Central memory CD8-positive, alpha-beta T cell (primary cell): ENCODE data around the gene IL15RA.
A peak's percentile ranks its signal among the peaks of the same experiment; 100 is the strongest.

Experiments
- ATAC-seq: fragments of 150-1000 bp; cut with Tn5 transposase; replicated peaks from 2 replicates; pipeline ENCODE4 v1.10.0; 2022; ENCODE audit warnings: mild to moderate bottlenecking, moderate FRiP score, moderate number of reproducible peaks; ENCODE audit not compliant: poor library complexity, severe bottlenecking; ENCODE audit errors: extremely low read depth
- DNase-seq, 2 donors: peaks; one replicate each; pipeline ENCODE4 v3.0.0; 2021; ENCODE audit warnings: low spot score in 2 of 2
- H3K27ac Mint-ChIP-seq: one replicate; pipeline ENCODE4 v1.8.0; 2022; ENCODE audit warnings: low read depth, mild to moderate bottlenecking, moderate library complexity, mixed read lengths
- H3K27me3 Mint-ChIP-seq: one replicate; pipeline ENCODE4 v1.8.0; 2022; ENCODE audit warnings: mixed read lengths
- H3K36me3 Mint-ChIP-seq: one replicate; pipeline ENCODE4 v1.8.0; 2022; ENCODE audit warnings: mild to moderate bottlenecking, moderate library complexity, mixed read lengths; ENCODE audit not compliant: insufficient read depth
- H3K4me1 Mint-ChIP-seq: one replicate; pipeline ENCODE4 v1.8.0; 2022; ENCODE audit warnings: mixed read lengths
- H3K4me3 Mint-ChIP-seq: one replicate; pipeline ENCODE4 v1.8.0; 2022; ENCODE audit warnings: mild to moderate bottlenecking, moderate library complexity, mixed read lengths
- H3K9me3 Mint-ChIP-seq: one replicate; pipeline ENCODE4 v1.8.0; 2022; ENCODE audit warnings: mixed read lengths

The IL15RA gene

DNA sequence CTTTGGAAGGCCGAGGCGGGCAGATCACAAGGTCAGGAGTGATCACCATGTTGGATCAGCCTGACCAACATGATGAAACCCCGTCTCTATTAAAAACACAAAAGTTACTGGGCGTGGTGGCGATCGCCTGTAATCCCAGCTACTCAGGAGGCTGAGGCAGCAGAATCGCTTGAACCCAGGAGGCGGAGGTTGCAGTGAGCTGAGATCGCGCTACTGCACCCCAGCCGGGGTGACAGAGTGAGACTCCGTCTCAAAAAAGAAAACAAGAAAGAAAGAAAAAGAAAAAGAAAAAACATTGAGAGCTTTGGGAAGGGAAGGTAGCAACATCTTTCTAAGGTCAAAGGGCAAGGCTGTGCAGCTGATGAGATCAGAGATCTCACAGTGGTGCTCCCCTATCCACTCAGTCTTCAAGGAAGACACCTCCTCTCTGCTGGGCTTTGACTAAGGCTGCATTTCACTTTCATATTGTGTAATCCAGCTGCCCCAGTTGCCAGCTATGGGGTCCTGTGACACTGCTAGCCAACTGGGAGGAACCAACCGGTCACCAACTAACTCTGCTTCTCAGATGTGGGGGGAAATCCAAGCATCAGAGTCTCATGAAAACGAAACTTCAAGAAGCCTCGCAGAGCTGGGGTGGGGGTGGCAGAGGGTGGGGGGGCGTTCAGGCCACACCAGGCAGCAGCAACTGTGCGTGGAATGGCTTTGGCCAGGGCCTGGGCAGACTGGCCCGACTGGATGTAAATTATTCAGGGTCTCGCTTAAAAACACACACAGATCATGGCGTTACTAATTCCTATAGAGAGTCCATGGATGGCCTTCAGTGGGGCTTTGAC lies 1.5 kb downstream of the IL15RA start:
- ATAC-seq (peak; percentile 55), DNase-seq (peak; percentile 25 to 46)
- peak overlapping the region; percentile 89 for H3K27ac Mint-ChIP-seq
- no peaks in the 10 kb centered on the region for H3K9me3 Mint-ChIP-seq
- H3K4me3 Mint-ChIP-seq, result peak overlapping the region; percentile 92
- peaks cover 1% of the 10 kb centered on the region for H3K36me3 Mint-ChIP-seq
- no peaks in the 10 kb centered on the region for H3K27me3 Mint-ChIP-seq
- peaks cover 45% of the 10 kb centered on the region for H3K4me1 Mint-ChIP-seq

DNA sequence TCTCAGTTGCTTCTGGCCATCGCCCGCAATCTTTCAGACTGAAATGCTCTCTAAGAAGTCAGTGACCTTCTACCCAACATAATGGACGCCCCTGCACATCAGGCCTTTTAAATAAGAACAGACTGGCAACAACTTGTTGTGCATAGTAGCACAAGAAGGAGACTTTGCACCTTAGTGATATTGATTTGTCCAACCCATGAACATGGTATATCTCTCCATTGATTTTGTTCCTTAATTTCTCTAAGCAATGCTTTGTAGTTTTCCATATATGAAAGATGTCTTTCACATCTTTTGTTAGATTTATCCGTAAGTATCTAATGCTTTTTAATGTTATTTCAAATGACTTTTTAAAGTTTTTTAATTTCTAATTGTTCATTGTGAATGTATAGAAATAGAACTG lies 4.3 kb downstream of the IL15RA start:
- Mint-ChIP-seq H3K4me1 (peaks cover 36% of the 10 kb centered on the region), H3K27me3 (no peaks in the 10 kb centered on the region), H3K9me3 (no peaks in the 10 kb centered on the region), H3K4me3 (no peak overlapping the region), H3K27ac (no peak overlapping the region), H3K36me3 (peaks cover 8% of the 10 kb centered on the region)
- no peak for ATAC-seq
- no peak for DNase-seq

DNA sequence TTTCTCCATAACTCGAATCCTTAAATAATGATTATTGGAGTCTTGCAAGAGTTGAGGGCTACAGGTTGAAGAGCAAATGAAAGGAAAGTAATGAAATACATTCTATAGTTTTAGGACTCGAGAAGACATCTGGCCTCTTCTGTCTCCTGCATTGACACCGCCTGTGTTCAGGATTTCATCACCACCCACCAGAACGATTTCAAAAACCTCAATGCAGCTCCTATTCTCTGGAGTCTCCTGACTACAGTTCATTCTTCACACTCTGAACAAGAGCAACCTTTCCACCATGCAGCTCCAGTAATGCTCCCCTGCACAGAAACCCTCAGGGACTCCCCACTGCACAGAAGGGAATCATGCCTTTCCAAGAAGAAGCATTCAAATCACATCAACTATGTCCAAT lies 5.5 kb downstream of the IL15RA start:
- H3K27ac Mint-ChIP-seq, result peak overlapping the region; percentile 19
- no peaks in the 10 kb centered on the region for H3K27me3 Mint-ChIP-seq
- no peaks in the 10 kb centered on the region for H3K9me3 Mint-ChIP-seq
- H3K4me1 Mint-ChIP-seq, result peaks cover 35% of the 10 kb centered on the region
- DNase-seq (no peak), ATAC-seq (no peak)
- H3K36me3 Mint-ChIP-seq, result peaks cover 6% of the 10 kb centered on the region
- peak overlapping the region; percentile 33 for H3K4me3 Mint-ChIP-seq

DNA sequence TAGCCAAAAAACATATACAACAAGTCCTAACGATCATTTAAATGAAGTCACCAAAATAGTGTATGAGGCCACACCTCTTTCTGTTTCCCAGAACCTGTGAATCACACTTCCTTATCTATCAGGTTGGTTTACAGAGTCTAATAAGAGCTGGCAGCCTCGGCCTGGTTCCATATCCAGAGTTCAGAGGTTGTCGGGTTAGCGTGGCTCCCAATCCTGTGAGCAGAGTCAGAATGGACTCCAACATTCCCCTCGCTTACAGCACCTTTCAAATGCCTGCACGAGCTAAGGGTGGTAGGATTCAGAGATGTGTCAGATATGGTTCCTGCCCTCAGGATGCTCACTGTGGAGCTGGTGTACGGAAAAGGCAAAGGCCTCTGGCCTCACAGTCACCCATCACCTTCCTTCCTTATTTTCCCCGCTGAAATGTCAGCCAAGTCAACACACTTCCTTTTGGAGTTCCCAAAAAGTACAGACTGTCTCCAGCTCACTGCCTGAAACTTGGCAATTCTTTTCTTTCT lies 6.0 kb downstream of the IL15RA start:
- H3K9me3 Mint-ChIP-seq, result no peaks in the 10 kb centered on the region
- peaks cover 6% of the 10 kb centered on the region for H3K36me3 Mint-ChIP-seq
- DNase-seq, result no peak
- H3K4me1 Mint-ChIP-seq, result peaks cover 31% of the 10 kb centered on the region
- H3K4me3 Mint-ChIP-seq, result peak overlapping the region; percentile 33
- H3K27me3 Mint-ChIP-seq, result no peaks in the 10 kb centered on the region
- no peak for ATAC-seq
- H3K27ac Mint-ChIP-seq, result peak overlapping the region; percentile 19

DNA sequence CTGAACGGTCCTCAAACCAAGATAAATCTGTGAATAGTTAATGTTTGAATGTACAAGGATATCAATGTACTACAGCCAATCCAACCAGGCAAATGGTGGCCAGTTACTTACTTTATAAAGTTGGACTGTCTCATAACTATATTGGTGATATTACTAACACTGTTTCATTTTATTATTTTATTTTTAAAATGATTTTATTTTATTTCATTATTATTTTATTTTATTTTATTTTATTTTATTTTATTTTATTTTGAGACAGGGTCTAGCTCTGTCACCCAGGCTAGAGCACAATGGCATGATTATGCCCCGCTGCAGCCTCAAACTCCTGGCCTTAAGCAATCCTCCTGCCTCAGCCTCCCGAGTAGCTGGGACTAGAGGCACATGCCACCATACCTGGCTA lies 6.8 kb downstream of the IL15RA start:
- H3K9me3 Mint-ChIP-seq, result no peaks in the 10 kb centered on the region
- H3K27me3 Mint-ChIP-seq, result no peaks in the 10 kb centered on the region
- H3K27ac Mint-ChIP-seq, result no peak overlapping the region
- peaks cover 22% of the 10 kb centered on the region for H3K4me1 Mint-ChIP-seq
- DNase-seq, result no peak
- no peak overlapping the region for H3K4me3 Mint-ChIP-seq
- H3K36me3 Mint-ChIP-seq, result peaks cover 6% of the 10 kb centered on the region
- no peak for ATAC-seq

DNA sequence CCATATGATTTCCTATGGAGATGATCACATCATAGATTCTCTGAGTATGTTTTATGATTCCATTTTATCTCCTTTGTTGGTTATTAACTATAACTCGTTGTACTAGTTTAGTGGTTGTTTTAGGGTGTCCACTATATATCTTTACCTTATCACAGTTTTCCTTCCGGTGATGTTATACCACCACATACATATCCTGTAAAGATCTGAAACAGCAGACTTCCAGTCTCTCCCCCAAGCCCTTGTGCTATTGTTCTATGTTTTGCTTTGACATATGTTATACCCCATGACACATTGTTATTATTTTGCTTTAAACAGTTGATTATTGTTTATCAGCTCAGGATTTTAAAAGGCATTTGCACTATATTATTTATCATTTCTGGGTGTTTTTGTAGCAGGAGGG lies 7.3 kb downstream of the IL15RA start:
- no peak overlapping the region for H3K27ac Mint-ChIP-seq
- peaks cover 9% of the 10 kb centered on the region for H3K36me3 Mint-ChIP-seq
- DNase-seq, result no peak
- no peaks in the 10 kb centered on the region for H3K27me3 Mint-ChIP-seq
- ATAC-seq, result no peak
- H3K4me3 Mint-ChIP-seq, result no peak overlapping the region
- H3K4me1 Mint-ChIP-seq, result peaks cover 18% of the 10 kb centered on the region
- no peaks in the 10 kb centered on the region for H3K9me3 Mint-ChIP-seq

DNA sequence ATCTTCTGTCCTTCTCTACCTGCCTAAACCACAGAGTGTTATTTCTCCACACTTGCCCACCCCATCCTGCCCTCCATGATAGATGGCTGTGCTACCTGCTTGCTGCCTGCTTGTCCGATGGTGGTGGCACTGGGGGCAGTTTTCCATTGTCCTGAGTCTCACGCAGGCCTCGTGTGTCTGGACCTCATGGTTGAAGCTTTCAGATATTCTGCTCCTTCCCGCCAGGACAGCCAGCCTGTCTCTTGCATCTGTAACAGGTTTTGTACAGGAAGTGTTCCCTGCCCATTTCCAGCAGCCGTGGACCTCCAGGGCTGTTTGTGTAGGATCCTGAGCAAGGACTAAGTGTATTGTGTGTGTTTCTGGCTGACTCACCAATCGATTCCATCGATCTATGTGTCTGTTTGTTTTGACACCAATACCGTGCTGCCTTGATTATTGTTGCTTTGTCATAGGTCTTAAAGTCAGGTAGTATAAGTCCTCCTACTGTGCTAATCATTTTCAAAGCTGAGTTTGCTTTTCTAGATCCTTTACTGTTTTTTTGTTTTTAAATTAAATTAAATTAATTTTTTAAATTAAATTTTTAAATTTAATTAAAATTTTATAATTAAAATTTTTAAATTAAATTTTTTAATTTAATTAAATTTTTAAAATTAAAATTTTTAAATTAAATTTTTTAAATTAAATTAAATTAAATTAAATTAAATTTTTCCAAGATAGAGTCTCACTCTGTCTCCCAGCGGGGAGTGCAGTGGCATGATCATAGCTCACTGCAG lies 8.5 kb downstream of the IL15RA start:
- Mint-ChIP-seq H3K4me3 (no peak overlapping the region), H3K27ac (no peak overlapping the region), H3K9me3 (no peaks in the 10 kb centered on the region), H3K36me3 (peaks cover 9% of the 10 kb centered on the region), H3K4me1 (peaks cover 14% of the 10 kb centered on the region), H3K27me3 (no peaks in the 10 kb centered on the region)
- DNase-seq (no peak), ATAC-seq (no peak)

DNA sequence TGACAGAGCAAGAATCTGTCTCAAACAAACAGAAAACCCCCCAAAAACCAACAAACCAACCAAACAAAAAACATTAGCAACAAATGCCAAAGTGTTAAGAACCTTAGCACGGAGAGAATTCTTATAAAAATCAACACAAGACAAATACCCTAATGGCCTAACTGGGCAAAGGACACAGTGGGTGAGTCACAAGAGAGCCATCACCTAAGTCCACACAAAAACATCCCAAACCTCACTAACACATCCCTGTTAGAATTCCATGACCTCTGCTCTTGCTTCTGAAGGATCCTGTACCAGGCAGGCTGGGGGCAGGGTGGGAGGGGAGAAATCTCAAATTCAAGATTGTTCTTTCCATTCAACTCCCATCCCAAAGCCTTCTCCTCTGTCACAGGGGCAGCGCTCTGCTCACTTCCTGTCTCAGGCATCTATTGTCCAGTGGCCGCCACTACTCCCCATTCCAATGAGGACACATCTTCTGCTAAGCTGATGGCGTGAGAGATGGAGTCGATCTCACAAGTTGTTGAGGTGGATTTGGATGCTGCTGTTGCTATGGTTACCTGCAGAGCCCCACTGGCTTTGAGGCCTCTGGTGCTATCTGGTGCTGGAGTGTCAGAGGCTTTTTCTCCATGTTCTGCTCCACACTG lies 9.2 kb downstream of the IL15RA start:
- Mint-ChIP-seq H3K27me3 (no peaks in the 10 kb centered on the region), H3K4me1 (peaks cover 14% of the 10 kb centered on the region), H3K36me3 (peaks cover 13% of the 10 kb centered on the region), H3K4me3 (no peak overlapping the region), H3K9me3 (no peaks in the 10 kb centered on the region), H3K27ac (no peak overlapping the region)
- ATAC-seq (no peak), DNase-seq (no peak)

DNA sequence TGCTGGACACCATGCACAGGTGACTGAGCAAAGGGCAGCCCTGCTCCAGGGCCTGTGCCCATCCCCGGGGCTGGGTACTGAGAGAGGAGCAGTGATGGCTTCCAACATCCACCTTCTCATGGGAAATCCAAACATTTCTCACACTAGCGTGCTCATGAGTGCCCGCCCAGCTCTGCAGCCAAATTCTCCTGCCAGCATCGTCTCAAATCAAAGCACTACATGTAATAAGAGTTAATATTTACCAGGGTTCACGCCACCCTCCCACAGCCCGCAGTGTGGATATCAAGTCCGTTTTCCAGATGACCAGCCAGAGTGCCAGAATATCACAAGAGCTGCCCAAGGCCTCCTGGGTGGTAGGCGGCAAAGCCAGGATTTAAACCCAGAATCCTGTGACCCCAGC lies 12.1 kb downstream of the IL15RA start:
- H3K9me3 Mint-ChIP-seq, result no peaks in the 10 kb centered on the region

DNA sequence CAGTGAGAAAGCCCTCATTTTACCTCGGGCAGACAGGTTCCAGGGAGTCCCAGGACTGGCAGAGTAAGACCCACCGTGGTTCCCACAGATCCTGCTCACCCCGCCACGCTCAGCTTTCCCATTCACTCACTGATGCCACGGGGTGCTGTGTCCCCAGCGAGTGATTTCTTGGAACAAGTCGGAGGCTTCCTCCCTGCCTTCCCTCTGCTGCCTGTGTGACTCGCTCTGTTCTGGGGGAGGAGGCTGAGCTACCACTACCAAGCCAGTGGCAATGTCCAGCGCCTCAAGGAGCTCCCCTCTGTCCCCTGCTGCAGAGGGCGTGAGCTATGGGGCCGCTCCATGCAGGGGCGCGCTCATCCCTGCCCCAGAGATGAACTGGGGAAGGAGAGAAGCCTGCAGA lies 12.6 kb downstream of the IL15RA start:
- H3K36me3 Mint-ChIP-seq, result peaks cover 12% of the 10 kb centered on the region
- no peaks in the 10 kb centered on the region for H3K27me3 Mint-ChIP-seq
- ATAC-seq (no peak), DNase-seq (no peak)
- no peak overlapping the region for H3K27ac Mint-ChIP-seq
- no peaks in the 10 kb centered on the region for H3K9me3 Mint-ChIP-seq
- no peaks in the 10 kb centered on the region for H3K4me1 Mint-ChIP-seq
- H3K4me3 Mint-ChIP-seq, result no peak overlapping the region

More for the DNA sequence above, 12.1 kb downstream of the IL15RA start:
- no peak for ATAC-seq
- no peaks in the 10 kb centered on the region for H3K27me3 Mint-ChIP-seq
- H3K36me3 Mint-ChIP-seq, result peaks cover 15% of the 10 kb centered on the region
- DNase-seq, result no peak
- H3K4me3 Mint-ChIP-seq, result no peak overlapping the region
- no peak overlapping the region for H3K27ac Mint-ChIP-seq
- no peaks in the 10 kb centered on the region for H3K4me1 Mint-ChIP-seq

DNA sequence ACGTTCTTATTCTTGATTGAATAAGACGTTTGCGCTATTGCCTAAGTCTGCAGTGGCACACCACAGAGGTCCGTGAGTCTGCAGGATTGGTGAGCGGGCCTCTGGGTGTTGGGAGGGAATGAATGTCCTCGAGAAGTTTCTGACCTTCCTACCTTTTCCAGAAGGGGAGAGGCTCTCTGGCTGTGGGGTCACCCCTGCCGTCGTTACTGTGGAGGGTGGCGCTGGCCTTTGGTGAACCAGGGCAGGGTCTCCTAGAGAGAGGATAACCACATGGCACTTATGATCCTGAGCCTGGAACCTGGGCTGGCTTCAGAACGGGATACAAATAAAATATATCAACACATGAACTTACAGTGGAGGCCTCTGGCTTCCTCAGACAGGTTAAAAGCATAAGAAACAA lies 13.8 kb downstream of the IL15RA start:
- no peaks in the 10 kb centered on the region for H3K9me3 Mint-ChIP-seq
- ATAC-seq (no peak), DNase-seq (no peak)
- H3K36me3 Mint-ChIP-seq, result peaks cover 10% of the 10 kb centered on the region
- H3K27ac Mint-ChIP-seq, result no peak overlapping the region
- no peak overlapping the region for H3K4me3 Mint-ChIP-seq
- H3K27me3 Mint-ChIP-seq, result no peaks in the 10 kb centered on the region
- no peaks in the 10 kb centered on the region for H3K4me1 Mint-ChIP-seq

DNA sequence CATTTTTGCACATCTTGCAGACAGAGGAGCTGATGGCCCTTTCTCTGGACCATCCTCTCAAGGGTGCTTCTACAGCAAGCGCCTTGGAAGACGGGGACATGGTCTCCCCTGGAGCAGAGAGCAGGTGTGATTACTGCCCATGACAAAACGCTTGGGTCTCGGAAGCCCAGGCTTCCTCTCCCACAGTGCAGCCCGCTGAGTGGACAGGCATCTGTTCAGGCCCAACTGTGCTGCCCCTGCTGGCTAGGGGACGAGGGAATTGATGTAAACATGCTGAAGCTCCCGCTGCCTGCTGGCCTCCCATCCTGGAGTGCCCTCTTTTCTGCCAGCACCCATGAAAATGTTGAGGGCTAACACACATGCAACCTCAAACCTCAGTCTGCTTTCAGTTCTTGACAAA lies 14.3 kb downstream of the IL15RA start:
- no peaks in the 10 kb centered on the region for H3K27me3 Mint-ChIP-seq
- peaks cover 10% of the 10 kb centered on the region for H3K36me3 Mint-ChIP-seq
- no peak overlapping the region for H3K4me3 Mint-ChIP-seq
- no peak for ATAC-seq
- H3K27ac Mint-ChIP-seq, result no peak overlapping the region
- no peak for DNase-seq
- H3K9me3 Mint-ChIP-seq, result no peaks in the 10 kb centered on the region
- no peaks in the 10 kb centered on the region for H3K4me1 Mint-ChIP-seq
